ENCODE results near the gene EPS8L2. TPM values are rescaled to one million over a fixed set of nuclear protein-coding genes. Genes with fewer than 3 reads are reported as not detected.

EPS8L2 gene
- total RNA-seq, 3 donors from 2014 or later, result 176 to 335 (median 253) TPM

DNA sequence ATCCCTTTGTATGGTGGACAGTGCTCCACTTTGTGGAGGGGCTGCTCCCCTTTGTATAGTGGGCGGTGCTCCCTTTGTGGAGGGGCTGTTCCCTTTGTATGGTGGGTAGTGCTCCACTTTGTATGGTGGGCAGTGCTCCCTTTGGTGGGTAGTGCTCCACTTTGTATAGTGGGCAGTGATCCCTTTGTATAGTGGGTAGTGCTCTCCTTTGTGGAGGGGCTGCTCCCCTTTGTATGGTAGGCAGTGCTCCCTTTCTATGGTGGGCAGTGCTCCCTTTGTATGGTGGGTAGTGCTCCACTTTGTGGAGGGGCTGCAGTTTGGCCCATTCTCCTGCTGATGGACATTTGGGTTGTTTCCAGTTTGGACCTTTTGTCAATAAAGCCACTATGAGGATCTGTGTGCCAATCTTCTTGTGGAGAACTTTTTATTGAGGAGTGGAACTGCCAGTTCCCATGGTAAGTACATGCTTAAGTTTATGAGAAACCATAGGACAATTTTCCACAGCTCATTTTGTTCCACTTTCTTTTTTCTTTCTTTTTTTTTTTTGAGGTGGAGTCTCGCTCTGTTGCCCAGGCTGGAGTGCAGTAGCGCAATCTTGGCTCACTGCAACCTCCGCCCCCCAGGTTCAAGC, 36.7 kb downstream of the EPS8L2 start:
- Histone ChIP-seq H3K4me3 (no peak overlapping the region), H3K9me3 (no peaks in the 10 kb centered on the region), H3K36me3 (ENCODE audit: low read depth) (no peaks in the 10 kb centered on the region), H3K4me1 (ENCODE audit: low read depth) (peaks cover 4% of the 10 kb centered on the region)
- DNase-seq, result no peak
- TF ChIP-seq, protein P1, sequence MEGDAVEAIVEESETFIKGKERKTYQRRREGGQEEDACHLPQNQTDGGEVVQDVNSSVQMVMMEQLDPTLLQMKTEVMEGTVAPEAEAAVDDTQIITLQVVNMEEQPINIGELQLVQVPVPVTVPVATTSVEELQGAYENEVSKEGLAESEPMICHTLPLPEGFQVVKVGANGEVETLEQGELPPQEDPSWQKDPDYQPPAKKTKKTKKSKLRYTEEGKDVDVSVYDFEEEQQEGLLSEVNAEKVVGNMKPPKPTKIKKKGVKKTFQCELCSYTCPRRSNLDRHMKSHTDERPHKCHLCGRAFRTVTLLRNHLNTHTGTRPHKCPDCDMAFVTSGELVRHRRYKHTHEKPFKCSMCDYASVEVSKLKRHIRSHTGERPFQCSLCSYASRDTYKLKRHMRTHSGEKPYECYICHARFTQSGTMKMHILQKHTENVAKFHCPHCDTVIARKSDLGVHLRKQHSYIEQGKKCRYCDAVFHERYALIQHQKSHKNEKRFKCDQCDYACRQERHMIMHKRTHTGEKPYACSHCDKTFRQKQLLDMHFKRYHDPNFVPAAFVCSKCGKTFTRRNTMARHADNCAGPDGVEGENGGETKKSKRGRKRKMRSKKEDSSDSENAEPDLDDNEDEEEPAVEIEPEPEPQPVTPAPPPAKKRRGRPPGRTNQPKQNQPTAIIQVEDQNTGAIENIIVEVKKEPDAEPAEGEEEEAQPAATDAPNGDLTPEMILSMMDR (IDR thresholded peaks at IDR 0.05), result no peak
- intact Hi-C loops (cut with DNase I, micrococcal nuclease), result no loop called here
- ATAC-seq, result no peak

DNA sequence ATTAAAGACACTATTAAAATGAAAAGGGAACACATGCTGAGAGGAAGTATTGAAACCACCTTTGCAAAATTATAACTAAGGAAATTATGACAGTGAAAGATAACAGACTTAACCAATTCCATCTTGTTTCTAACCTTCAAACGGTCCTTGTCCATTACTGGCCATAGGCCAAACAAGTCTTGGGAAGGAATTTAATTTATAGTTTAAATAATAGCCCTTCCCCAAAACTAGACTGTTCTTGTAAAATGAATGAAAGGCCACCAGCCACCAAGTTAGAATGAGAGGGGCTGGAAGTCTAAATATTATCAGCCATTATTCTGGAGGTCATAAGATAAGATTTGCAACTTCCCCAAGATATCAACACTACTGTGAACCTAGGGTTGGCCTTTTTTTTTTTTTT, 39.4 kb downstream of the EPS8L2 start:
- ATAC-seq, result no peak
- TF ChIP-seq, protein P1 (IDR thresholded peaks at IDR 0.05), result no peak
- Histone ChIP-seq H3K9me3 (no peaks in the 10 kb centered on the region), H3K4me1 (ENCODE audit: low read depth) (peaks cover 21% of the 10 kb centered on the region), H3K4me3 (no peak overlapping the region), H3K36me3 (ENCODE audit: low read depth) (no peaks in the 10 kb centered on the region)
- intact Hi-C loops (cut with DNase I, micrococcal nuclease), result no loop called here
- DNase-seq, result no peak

DNA sequence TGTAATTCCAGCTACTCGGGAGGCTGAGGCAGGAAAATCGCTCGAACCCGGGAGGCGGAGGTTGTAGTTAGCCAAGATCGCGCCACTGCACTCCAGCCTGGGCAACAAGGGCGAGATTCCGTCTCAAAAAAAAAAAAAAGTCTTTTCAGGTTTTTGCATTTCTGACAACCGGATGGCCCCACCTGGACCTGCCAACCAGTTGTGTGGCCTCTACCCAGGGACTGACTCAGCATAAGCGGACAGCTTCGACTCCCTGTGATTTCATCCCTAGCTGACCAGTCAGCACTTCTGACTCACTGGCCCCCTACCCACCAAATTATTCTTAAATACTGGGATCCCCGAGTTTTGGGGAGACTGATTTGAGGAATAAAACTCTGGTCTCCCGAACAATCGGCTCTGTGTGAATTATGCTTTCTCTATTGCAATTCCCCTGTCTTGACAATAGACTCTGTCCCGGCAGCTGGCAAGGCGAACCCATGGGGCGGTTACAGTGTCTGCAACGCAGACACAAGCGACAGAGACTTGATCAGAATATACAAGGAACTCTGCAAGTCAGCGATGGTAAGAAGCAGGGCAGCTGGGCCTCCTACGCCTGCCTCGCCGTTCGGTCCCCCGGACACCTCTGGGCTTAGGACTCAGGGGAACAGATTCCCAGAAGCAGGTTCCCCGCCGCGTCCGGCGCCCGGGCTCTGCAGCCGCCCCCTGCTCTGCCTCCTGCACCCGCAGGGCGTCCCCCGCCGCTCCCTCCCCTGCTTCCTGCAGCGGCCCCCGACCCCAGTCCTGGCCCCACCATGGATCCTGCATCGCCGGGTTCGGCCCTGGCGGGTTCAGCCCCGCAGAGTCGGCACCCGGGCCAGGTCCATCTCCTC, 40.5 kb downstream of the EPS8L2 start:
- TF ChIP-seq, protein P1 (IDR thresholded peaks at IDR 0.05), result no peak
- H3K36me3 ChIP-seq (ENCODE audit: low read depth), result no peaks in the 10 kb centered on the region
- H3K9me3 ChIP-seq, result no peaks in the 10 kb centered on the region
- peaks cover 22% of the 10 kb centered on the region for H3K4me1 ChIP-seq (ENCODE audit: low read depth)
- intact Hi-C loops (cut with DNase I, micrococcal nuclease), result no loop called here
- no peak for DNase-seq
- ATAC-seq, result peak; percentile 45
- peak overlapping the region; percentile 94 for H3K4me3 ChIP-seq

DNA sequence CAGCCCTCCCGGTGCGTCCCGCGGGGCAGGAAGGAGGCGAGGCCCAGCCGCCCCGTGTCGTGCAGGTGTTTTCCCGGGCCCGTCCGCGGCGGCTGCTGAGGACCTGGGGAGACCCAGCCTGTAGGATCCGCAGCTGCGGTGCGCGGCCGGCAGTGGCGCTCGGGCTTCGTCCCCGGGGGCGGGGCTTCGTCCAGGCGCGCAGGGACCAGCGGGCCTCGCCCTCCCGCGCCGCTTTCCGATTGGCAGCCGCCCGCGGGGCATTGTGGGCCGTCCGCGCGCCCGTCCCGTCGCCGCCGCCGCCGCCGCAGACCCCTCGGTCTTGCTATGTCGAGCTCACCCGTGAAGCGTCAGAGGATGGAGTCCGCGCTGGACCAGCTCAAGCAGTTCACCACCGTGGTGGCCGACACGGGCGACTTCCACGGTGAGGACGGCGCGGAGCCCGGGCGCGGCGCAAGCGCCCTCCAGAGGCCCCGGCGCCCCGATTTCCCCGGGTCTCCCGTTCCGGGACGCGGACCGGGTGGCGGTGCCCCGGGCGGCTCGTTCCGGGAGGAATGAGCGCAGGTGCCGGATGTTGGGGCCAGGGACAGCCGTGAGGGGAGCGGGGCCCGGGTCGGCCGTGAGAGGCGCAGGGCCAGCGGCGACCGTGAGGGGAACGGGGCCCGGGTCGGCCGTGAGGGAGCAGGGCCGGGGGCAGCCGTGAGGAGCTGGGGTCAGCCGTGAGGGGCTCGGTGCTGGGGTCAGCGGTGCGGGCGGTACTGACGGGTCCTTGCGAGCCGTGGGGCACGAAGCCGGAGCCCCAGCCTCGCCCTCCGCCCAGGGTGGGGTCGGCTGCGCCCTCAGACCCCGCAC, 41.4 kb downstream of the EPS8L2 start, which contains the start of gene TALDO1:
Gene TALDO1 (plus strand): TSS at position 307 of the 849 bp plus-strand sequence. CDS start 18 bp downstream, at position 325.
- TF ChIP-seq, protein P1 (IDR thresholded peaks at IDR 0.05), result no peak
- DNase-seq (peak; percentile 91 to 94 (median 94)), ATAC-seq (peak; percentile 99)
- H3K9me3 ChIP-seq, result no peaks in the 10 kb centered on the region
- H3K36me3 ChIP-seq (ENCODE audit: low read depth), result no peaks in the 10 kb centered on the region
- intact Hi-C loops (cut with DNase I, micrococcal nuclease), result no loop called here
- peaks cover 22% of the 10 kb centered on the region for H3K4me1 ChIP-seq (ENCODE audit: low read depth)
- H3K4me3 ChIP-seq, result peak within 1 kb of the TSS; percentile 94

DNA sequence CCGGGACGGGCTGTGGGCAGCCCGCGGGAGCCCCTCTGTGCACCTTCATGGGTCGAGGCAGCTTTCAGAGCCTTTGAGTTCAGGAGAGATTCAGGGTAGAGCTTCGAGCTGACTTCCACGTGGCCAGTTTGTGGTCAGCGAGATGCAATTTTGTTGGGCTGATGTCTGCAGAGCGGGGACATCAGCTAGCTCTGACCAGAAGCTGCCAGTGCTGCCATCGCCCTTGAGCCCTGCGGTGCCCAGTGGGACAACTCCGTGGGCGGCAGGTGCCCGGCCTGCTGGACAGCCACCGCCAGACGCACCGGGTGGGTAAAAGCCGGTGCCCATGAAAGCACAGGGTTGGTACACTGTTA, 42.0 kb downstream of the EPS8L2 start:
- intact Hi-C loops (cut with DNase I, micrococcal nuclease), result no loop called here
- peaks cover 22% of the 10 kb centered on the region for H3K4me1 ChIP-seq (ENCODE audit: low read depth)
- peak overlapping the region; percentile 94 for H3K4me3 ChIP-seq
- DNase-seq (peak in 2 of 3 donors; percentile 42 to 61), ATAC-seq (peak; percentile 14)
- no peaks in the 10 kb centered on the region for H3K9me3 ChIP-seq
- H3K36me3 ChIP-seq (ENCODE audit: low read depth), result no peaks in the 10 kb centered on the region
- TF ChIP-seq, protein P1 (IDR thresholded peaks at IDR 0.05), result no peak
